HG03139 (cell line): Measurements from ENCODE around the gene C18orf32.
A peak's percentile ranks its signal among the peaks of the same experiment; 100 is the strongest.
"Not testable (repeated sequence)": the region's sequence is repeated elsewhere in the genome, so short reads cannot be mapped to it uniquely, and the experiment has no call there.

Experiments
- ATAC-seq: cut with Tn5 transposase; IDR thresholded peaks from one replicate; pipeline ENCODE4 v1.9.1; 2021; ENCODE audit not compliant: unreplicated experiment

Gene C18orf32

GRCh38 chr18:49486953-49487710 is at the start of gene C18orf32:
Gene C18orf32, minus strand, starts transcription at chr18:49487234. Its CDS starts 3,486 bp downstream, at chr18:49483748.
- peak; percentile 94 for ATAC-seq

- ATAC-seq = no peak
Observed at GRCh38 chr18:49534846-49535601, 48.0 kb upstream of the C18orf32 start.

DNA sequence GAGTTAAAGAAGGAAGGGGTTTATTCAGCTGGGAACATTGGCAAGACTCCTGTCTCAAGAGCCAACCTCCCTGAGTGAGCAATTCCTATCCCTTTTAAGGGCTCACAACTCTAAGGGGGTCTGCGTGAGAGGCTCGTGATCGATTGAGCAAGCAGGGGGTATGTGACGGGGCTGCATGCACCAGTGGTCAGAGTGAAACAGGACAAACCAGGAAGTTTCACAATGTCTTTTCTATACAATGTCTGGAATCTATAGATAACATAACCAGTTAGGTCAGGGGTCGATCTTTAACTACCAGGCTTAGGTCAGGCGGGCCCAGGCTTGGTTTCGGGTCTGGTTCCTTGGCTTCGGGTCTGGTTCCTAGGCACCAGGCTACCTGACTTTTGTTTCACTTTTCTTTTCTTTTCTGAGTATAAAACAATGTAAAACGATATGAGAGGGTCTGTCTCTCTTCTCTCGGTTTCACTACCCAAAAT is 44.7 kb upstream of the C18orf32 start:
- ATAC-seq = no peak

- ATAC-seq = no peak
Observed at GRCh38 chr18:49529596-49529995, 42.6 kb upstream of the C18orf32 start.

DNA sequence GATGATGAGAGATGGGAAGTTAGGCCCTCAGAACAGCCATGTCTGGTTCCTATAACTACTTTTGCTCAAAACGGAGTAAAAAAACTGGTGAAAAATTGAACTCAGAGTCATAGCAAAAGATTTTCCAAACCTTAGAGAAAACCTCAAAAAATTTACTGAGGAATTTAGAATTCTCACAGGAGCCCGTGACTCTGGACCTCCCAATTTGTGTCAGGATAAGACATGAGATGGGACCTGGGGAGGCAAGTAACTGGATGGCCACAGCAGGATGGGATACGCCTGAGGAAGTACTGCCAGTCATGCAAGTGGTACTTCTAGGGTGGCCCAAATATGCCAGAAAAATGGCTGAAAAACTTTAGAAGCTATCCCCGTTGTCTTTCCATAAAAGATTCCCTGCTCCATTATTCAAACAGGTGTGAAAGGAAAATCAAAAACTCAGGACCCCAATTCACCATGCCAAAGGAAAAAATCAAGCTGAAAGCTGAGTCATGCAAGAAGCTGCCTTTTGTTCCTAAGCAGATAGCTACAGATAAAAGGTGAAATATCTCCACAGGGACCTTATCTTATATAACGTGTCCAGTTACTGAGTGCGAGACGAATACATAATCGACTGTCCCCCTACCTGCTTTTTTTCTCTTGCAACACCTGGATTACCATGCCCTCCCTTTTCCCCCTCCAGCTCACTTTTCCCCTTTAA is 40.7 kb upstream of the C18orf32 start:
- ATAC-seq = no peak

GRCh38 chr18:49525981-49526380 is 38.9 kb upstream of the C18orf32 start:
- no peak for ATAC-seq

- no peak for ATAC-seq
Observed at GRCh38 chr18:49524951-49525350, 37.9 kb upstream of the C18orf32 start.

GRCh38 chr18:49524349-49524748 is 37.3 kb upstream of the C18orf32 start:
- ATAC-seq = no peak

DNA sequence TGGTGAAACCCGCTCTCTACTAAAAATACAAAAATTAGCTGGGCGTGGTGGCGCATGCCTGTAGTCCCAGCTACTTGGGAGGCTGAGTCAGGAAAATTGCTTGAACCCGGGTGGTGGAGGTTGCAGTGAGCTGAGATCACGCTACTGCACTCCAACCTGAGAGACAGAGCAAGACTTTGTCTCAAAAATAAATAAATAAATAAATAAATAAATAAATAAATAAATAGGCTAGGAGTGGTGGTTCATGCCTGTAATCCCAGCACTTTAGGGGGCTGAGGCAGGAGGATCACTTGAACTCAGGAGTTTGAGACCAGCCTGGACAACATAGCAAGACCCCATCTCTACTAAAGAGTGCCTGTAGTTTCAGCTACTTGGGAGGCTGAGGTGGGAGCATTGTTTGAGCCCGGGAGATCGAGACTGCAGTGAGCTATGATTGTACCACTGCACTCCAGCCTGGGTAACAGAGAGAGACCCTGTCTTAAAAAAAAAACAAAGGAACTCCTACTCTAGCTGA is 36.6 kb upstream of the C18orf32 start:
- not testable (repeated sequence) for ATAC-seq

DNA sequence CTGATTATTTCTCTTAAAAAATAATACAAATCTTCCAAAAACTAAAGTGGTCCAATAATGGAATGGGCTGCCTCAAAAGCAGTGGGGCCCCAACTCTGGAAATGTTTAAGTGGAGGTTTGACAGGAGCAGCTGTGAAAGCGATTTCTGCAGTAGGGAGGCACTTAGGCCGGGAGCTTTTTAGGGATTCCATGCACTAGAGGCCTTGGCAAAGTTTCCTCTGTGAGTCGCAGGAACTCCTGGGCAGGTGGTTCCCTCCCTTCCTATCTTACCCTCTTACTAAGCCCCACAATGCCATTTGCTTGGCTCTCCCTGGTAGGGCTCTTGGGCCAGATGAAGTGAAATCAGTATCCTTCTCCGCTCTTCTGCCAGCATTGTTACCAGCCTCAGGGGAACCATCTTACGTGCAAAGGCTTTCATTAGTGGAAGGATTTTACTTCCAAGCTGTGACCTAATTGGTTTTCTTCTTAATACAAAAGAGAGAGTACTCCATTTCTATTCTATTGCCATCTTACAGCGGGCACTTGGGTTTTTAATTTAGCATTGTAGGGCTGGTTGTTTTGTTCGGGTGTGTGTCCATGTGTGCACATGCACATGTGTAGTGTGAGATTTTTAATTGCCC is 34.3 kb upstream of the C18orf32 start:
- no peak for ATAC-seq

- no peak for ATAC-seq
Observed at GRCh38 chr18:49520661-49521145, 33.7 kb upstream of the C18orf32 start.

- no peak for ATAC-seq
Observed at GRCh38 chr18:49519101-49519971, 32.3 kb upstream of the C18orf32 start.

- no peak for ATAC-seq
Observed at GRCh38 chr18:49517483-49517882, 30.4 kb upstream of the C18orf32 start.

- ATAC-seq = no peak
Observed at GRCh38 chr18:49515516-49515915, 28.5 kb upstream of the C18orf32 start.

DNA sequence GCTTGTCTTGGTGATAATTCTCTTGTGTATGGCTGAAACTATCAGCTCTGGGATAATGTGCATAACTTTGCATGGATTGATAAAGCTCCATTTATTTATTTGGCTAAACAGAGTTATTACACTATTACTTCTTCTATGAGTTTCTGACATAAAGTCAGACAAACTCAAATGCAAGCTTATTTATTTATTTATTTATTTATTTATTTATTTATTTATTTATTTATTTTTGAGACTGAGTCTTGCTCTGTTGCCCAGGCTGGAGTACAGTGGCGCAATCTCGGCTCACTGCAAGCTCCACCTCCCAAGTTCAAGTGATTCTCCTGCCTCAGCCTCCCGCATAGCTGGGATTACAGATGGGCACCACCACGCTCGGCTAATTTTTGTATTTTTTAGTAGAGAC is 28.0 kb upstream of the C18orf32 start:
- ATAC-seq = not testable (repeated sequence)

GRCh38 chr18:49514577-49514976 is 27.5 kb upstream of the C18orf32 start:
- ATAC-seq = no peak

DNA sequence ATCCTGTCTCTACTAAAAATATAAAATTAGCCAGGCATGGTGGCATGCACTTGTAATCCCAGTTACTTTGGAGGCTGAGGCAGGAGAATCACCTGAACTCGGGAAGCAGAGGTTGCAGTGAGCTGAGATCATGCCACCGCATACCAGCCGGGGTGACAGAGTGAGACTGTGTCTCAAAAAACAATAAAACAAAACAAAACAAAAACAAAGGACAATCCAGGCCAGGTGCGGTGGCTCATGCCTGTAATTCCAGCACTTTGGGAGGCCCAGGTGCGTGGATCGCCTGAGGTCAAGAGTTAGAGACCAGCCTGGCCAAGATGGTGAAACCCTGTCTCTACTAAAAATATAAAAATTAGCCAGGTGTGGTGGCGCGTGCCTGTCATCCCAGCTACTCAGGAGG is 25.8 kb upstream of the C18orf32 start:
- not testable (repeated sequence) for ATAC-seq

GRCh38 chr18:49510393-49511115 is 23.5 kb upstream of the C18orf32 start:
- ATAC-seq = no peak

DNA sequence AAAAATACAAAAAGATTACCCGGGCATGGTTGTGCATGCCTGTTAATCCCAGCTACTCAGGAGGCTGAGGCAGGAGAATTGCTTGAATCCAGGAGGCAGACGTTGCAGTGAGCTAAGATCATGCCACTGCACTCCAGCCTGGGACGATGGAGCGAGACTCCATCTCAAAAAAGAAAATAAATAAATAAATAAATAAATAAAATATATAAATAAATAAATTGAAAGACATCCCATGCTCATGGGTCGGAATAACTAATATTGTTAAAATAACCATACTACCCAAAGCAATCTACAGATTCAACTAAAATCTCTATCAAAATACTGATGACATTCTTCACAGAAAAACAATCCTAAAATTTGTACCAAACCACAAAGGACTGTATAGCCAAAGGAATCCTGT is 19.4 kb upstream of the C18orf32 start:
- not testable (repeated sequence) for ATAC-seq
